Liver (tissue), 9 donors: ENCODE results near the gene DTYMK. TPM values are rescaled to one million over a fixed set of nuclear protein-coding genes. Genes with fewer than 3 reads are reported as not detected.

Experiments
- DNase-seq: peaks from one replicate; pipeline ENCODE4 v3.0.0-alpha.2; 2017; ENCODE audit warnings: low spot score
- H3K27ac ChIP-seq, 2 donors: one replicate each; pipeline ENCODE4 v1.7.0; 2013; ENCODE audit warnings: inconsistent platforms in 2 of 2, low read length in 2 of 2, control low read depth in 1 of 2, low read depth in 1 of 2, mild to moderate bottlenecking in 1 of 2
- H3K27me3 ChIP-seq, 4 donors: one replicate each; pipeline versions ENCODE4 v1.6.1 to v1.7.0; 2013; ENCODE audit warnings: low read length in 3 of 4, inconsistent platforms in 1 of 4, mild to moderate bottlenecking in 1 of 4, moderate library complexity in 1 of 4; ENCODE audit not compliant: control insufficient read depth in 4 of 4, insufficient read depth in 4 of 4
- H3K36me3 ChIP-seq, 4 donors: one replicate each; pipeline versions ENCODE4 v1.6.1 to v1.7.0; 2013; ENCODE audit warnings: low read length in 3 of 4, mild to moderate bottlenecking in 3 of 4, low read depth in 1 of 4, moderate library complexity in 1 of 4; ENCODE audit not compliant: control insufficient read depth in 4 of 4, insufficient read depth in 3 of 4
- H3K4me1 ChIP-seq, 4 donors: one replicate each; pipeline versions ENCODE4 v1.6.1 to v1.7.0; 2013; ENCODE audit warnings: low read length in 3 of 4, mild to moderate bottlenecking in 3 of 4, moderate library complexity in 1 of 4; ENCODE audit not compliant: control insufficient read depth in 4 of 4, insufficient read depth in 4 of 4
- H3K4me3 ChIP-seq, 3 donors: one replicate each; pipeline versions ENCODE4 v1.6.1 to v1.7.0; 2013; ENCODE audit warnings: low read length in 3 of 3, control low read depth in 1 of 3, low read depth in 1 of 3, mild to moderate bottlenecking in 1 of 3
- H3K9ac ChIP-seq, 2 donors: one replicate each; pipeline ENCODE4 v1.7.0; 2013; ENCODE audit warnings: low read length in 2 of 2, mild to moderate bottlenecking in 2 of 2, moderate library complexity in 2 of 2, control low read depth in 1 of 2, low read depth in 1 of 2
- H3K9me3 ChIP-seq, 4 donors: one replicate each; pipeline versions ENCODE4 v1.6.1 to v1.7.0; 2013; ENCODE audit warnings: low read length in 3 of 4; ENCODE audit not compliant: control insufficient read depth in 4 of 4
- CTCF ChIP-seq: fragments of 150-350 bp; IDR thresholded peaks from 2 replicates; pipeline ENCODE4 v1.5.1; 2017; ENCODE audit warnings: improper control_type of control experiment, low read depth, low read length; ENCODE audit not compliant: missing input control
- EGR1 ChIP-seq, 2 donors: IDR thresholded peaks; 2 replicates each; pipeline ENCODE4 v1.6.1; 2016 to 2018; ENCODE audit warnings: antibody characterized with exemption in 2 of 2, low read depth in 2 of 2
- FOXA1 ChIP-seq: IDR thresholded peaks from 2 replicates; pipeline ENCODE4 v1.6.1; 2016; ENCODE audit warnings: antibody characterized with exemption
- FOXA2 ChIP-seq: IDR thresholded peaks from 2 replicates; pipeline ENCODE4 v1.6.1; 2016; ENCODE audit warnings: antibody characterized with exemption
- GABPA ChIP-seq, 2 donors: IDR thresholded peaks in 1 of 2; conservative IDR thresholded peaks in 1 of 2; 2 replicates each; pipeline ENCODE4 v1.6.1; 2016; ENCODE audit warnings: antibody characterized with exemption in 2 of 2, mild to moderate bottlenecking in 1 of 2, moderate library complexity in 1 of 2
- HNF4A ChIP-seq, 2 donors: conservative IDR thresholded peaks; 2 replicates each; pipeline ENCODE4 v1.6.1; 2016; ENCODE audit warnings: antibody characterized with exemption in 2 of 2, mild to moderate bottlenecking in 2 of 2
- HNF4G ChIP-seq: IDR thresholded peaks from 2 replicates; pipeline ENCODE4 v1.6.1; 2016; ENCODE audit warnings: antibody characterized with exemption
- JUND ChIP-seq, 2 donors: IDR thresholded peaks; 2 replicates each; pipeline ENCODE4 v1.6.1; 2016; ENCODE audit warnings: antibody characterized with exemption in 2 of 2
- MAX ChIP-seq: IDR thresholded peaks from 2 replicates; pipeline ENCODE4 v1.6.1; 2016; ENCODE audit warnings: antibody characterized with exemption
- NR2F2 ChIP-seq: IDR thresholded peaks from 2 replicates; pipeline ENCODE4 v1.6.1; 2016; ENCODE audit warnings: antibody characterized with exemption
- RAD21 ChIP-seq, 2 donors: IDR thresholded peaks; 2 replicates each; pipeline ENCODE4 v1.6.1; 2016; ENCODE audit warnings: antibody characterized with exemption in 2 of 2, mild to moderate bottlenecking in 2 of 2
- REST ChIP-seq: IDR thresholded peaks from 2 replicates; pipeline ENCODE4 v1.6.1; 2016; ENCODE audit warnings: antibody characterized with exemption, mild to moderate bottlenecking
- RXRA ChIP-seq, 2 donors: IDR thresholded peaks; 2 replicates each; pipeline ENCODE4 v1.6.1; 2017 to 2018; ENCODE audit warnings: antibody characterized with exemption in 2 of 2, mild to moderate bottlenecking in 1 of 2
- SP1 ChIP-seq: IDR thresholded peaks from 2 replicates; pipeline ENCODE4 v1.6.1; 2018; ENCODE audit warnings: antibody characterized with exemption, mild to moderate bottlenecking
- TAF1 ChIP-seq: conservative IDR thresholded peaks from 2 replicates; pipeline ENCODE4 v1.6.1; 2016; ENCODE audit warnings: antibody characterized with exemption, mild to moderate bottlenecking
- YY1 ChIP-seq: IDR thresholded peaks from 2 replicates; pipeline ENCODE4 v1.6.1; 2016; ENCODE audit warnings: antibody characterized with exemption, mild to moderate bottlenecking
- ZBTB33 ChIP-seq: IDR thresholded peaks from 2 replicates; pipeline ENCODE4 v1.6.1; 2016; ENCODE audit warnings: antibody characterized with exemption
- WGBS: extraction: QIAGEN DNeasy Blood & Tissue Kit; methylation state at CpG from one replicate; pipeline ENCODE4 v1.1.7; 2013; 5-methylcytosine and 5-hydroxymethylcytosine counted together
- polyA plus RNA-seq, 2 donors: library from polyadenylated mRNA; stranded (reverse) in 1 of 2; unstranded in 1 of 2; fragments of 200-250 nt in 1 of 2; fragments of >200 nt in 1 of 2; fragmentation: Nextera tagmentation in 1 of 2; extraction: Ambion mirVana in 1 of 2; gene quantifications; one replicate each; pipeline versions ENCODE4 v1.2.1 to v1.2.3, GENCODE V29; 2013 to 2015
- total RNA-seq, 2 donors: library from RNA; depleted of rRNA; stranded (reverse); fragments of >200 nt; gene quantifications; one replicate each; pipeline ENCODE4 v1.2.3, GENCODE V29; 2014
- donor health status: healthy.
- donor health status: healthy.
- donor health status: healthy.
- donor health status: healthy.
- donor health status: healthy.

DTYMK gene
- total and polyA plus RNA-seq, 4 donors = 5.5 to 17.7 (median 14.5) TPM

- H3K27ac ChIP-seq = no peak overlapping the region
- WGBS = 97% methylated on average over 31 of the region's 31 CpGs
- H3K36me3 ChIP-seq = peaks cover 2 to 50% (median 13%) of the 10 kb centered on the region in 4 donors
- H3K4me3 ChIP-seq = no peak overlapping the region
- H3K9me3 ChIP-seq = no peaks in the 10 kb centered on the region
- peaks cover 0 to 9% (median 0%) of the 10 kb centered on the region in 4 donors for H3K4me1 ChIP-seq
- no peak for DNase-seq
- no peak overlapping the region for H3K9ac ChIP-seq
- no peak for TF ChIP-seq EGR1 (IDR thresholded peaks at IDR 0.05; ENCODE audit: low read depth in 2 of 2)
- no peak for TF ChIP-seq GABPA (IDR thresholded peaks at IDR 0.05 in 1 of 2, conservative IDR thresholded peaks at IDR 0.05 in 1 of 2)
- no peak for TF ChIP-seq HNF4A (conservative IDR thresholded peaks at IDR 0.05)
- no peak for TF ChIP-seq TAF1
- no peak for TF ChIP-seq JUND (IDR thresholded peaks at IDR 0.05)
- no peak for TF ChIP-seq RXRA (IDR thresholded peaks at IDR 0.05)
- no peak for TF ChIP-seq FOXA1
- TF ChIP-seq YY1 = no peak
- TF ChIP-seq SP1 = no peak
- no peak for TF ChIP-seq NR2F2
- TF ChIP-seq RAD21 (IDR thresholded peaks at IDR 0.05) = no peak
- TF ChIP-seq MAX = no peak
- no peak for TF ChIP-seq ZBTB33
- no peak for TF ChIP-seq FOXA2
- TF ChIP-seq REST = no peak
- no peak for TF ChIP-seq CTCF
- TF ChIP-seq HNF4G = no peak
- no peaks in the 10 kb centered on the region for H3K27me3 ChIP-seq
These were observed 15.0 kb downstream of the DTYMK start for GRCh38 chr2:241671457-241672240.
